ENCODE results near the gene GDPGP1. TPM values are rescaled to one million over a fixed set of nuclear protein-coding genes. Genes with fewer than 3 reads are reported as not detected.
"Not testable (repeated sequence)": the region's sequence is repeated elsewhere in the genome, so short reads cannot be mapped to it uniquely, and the experiment has no call there.

GDPGP1 gene
- total RNA-seq, 2 experiments from 2014 or later, result 10.3 to 10.5 TPM

GRCh38 chr15:90271459-90272166 lies 37.6 kb downstream of the GDPGP1 start:
- Mint-ChIP-seq H3K4me3 (no peak overlapping the region), H3K36me3 (ENCODE audit: low read depth) (peaks cover 65% of the 10 kb centered on the region), H3K4me1 (peaks cover 49% of the 10 kb centered on the region), H3K27me3 (no peaks in the 10 kb centered on the region), H3K9me3 (no peaks in the 10 kb centered on the region), H3K27ac (peak overlapping the region; percentile 37)
- ChIA-PET POLR2A (interaction anchor here (1.0 kb wide), 1 partner anchor 663 kb away, joined by 3 read pairs; the partner anchor contains the start of gene UNC45A), CTCF (interaction anchor here (0.6 kb wide), 1 partner anchor 98 kb away, joined by 3 read pairs; no protein-coding TSS in a partner anchor)
- DNase-seq, result no peak

DNA sequence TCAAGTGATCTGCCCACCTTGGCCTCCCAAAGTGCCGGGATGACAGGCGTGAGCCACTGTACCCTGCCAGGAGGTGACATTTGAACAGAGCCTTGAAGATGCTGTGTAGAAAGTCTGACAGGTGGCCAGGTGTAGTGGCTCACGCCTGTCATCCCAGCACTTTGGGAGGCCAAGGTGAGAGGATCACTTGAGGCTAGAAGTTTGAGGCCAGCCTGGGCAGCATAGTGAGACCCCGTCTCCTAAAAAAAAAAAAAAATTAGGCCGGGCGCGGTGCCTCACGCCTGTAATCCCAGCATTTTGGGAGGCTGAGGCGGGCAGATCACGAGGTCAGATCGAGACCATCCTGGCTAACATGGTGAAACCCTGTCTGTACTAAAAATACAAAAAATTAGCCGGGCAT lies 44.5 kb downstream of the GDPGP1 start:
- POLR2A ChIA-PET, H3K9me3 Mint-ChIP-seq, H3K27me3 Mint-ChIP-seq, H3K27ac Mint-ChIP-seq, DNase-seq, H3K4me1 Mint-ChIP-seq, H3K4me3 Mint-ChIP-seq: not testable (repeated sequence)
- CTCF ChIA-PET, result interaction anchor here (0.9 to 1.4 kb wide), 2 partner anchors 15 to 203 kb away, joined by 3 to 9 read pairs; no protein-coding TSS in a partner anchor
- H3K36me3 Mint-ChIP-seq (ENCODE audit: low read depth), result peaks cover 17% of the 10 kb centered on the region

- ChIA-PET CTCF (interaction anchor here (1.2 to 1.7 kb wide), 2 partner anchors 15 to 21 kb away, joined by 3 to 4 read pairs; no protein-coding TSS in a partner anchor), POLR2A (interaction anchor here (0.6 kb wide), 1 partner anchor 22 kb away, joined by 4 read pairs; no protein-coding TSS in a partner anchor)
- not testable (repeated sequence) for H3K4me1 Mint-ChIP-seq; H3K36me3 Mint-ChIP-seq (ENCODE audit: low read depth); DNase-seq; H3K27me3 Mint-ChIP-seq; H3K27ac Mint-ChIP-seq; H3K4me3 Mint-ChIP-seq; H3K9me3 Mint-ChIP-seq
Measured at GRCh38 chr15:90280743-90281142, 46.7 kb downstream of the GDPGP1 start.

- H3K27me3 Mint-ChIP-seq; DNase-seq; H3K9me3 Mint-ChIP-seq; H3K27ac Mint-ChIP-seq; H3K4me3 Mint-ChIP-seq; H3K36me3 Mint-ChIP-seq (ENCODE audit: low read depth); POLR2A ChIA-PET; H3K4me1 Mint-ChIP-seq: not testable (repeated sequence)
- CTCF ChIA-PET, result interaction anchor here (1.1 to 2.6 kb wide), 2 partner anchors 12 to 149 kb away, joined by 3 to 13 read pairs; no protein-coding TSS in a partner anchor
Measured at GRCh38 chr15:90281637-90282036, 47.6 kb downstream of the GDPGP1 start.

DNA sequence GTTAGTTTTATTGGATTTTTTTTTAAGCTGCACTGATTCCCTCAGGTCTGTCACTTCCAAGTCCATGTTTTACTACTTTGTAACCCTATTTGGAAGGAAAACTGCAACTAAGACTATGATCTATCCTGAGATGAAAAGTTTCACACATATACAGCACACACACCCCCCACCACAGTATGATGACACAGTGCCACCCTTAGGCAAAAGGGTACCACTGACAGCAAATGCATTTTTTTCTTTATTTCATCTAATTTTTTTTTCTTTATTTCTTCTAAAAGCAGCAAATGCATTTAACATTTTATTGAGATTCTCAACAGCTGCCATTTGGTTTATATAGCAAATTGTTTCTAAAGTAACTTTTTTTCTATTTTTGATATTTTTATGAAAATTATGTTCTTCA lies 52.7 kb downstream of the GDPGP1 start:
- Mint-ChIP-seq H3K4me3 (no peak overlapping the region), H3K27me3 (no peaks in the 10 kb centered on the region), H3K27ac (no peak overlapping the region), H3K36me3 (ENCODE audit: low read depth) (no peaks in the 10 kb centered on the region), H3K9me3 (no peaks in the 10 kb centered on the region), H3K4me1 (peaks cover 4% of the 10 kb centered on the region)
- ChIA-PET POLR2A (interaction anchor here (0.8 kb wide), 1 partner anchor 108 kb away, joined by 4 read pairs; no protein-coding TSS in a partner anchor), CTCF (interaction anchor here (0.6 to 1.7 kb wide), 7 partner anchors 11 to 525 kb away, joined by 3 to 12 read pairs (median 3); partner anchors contain the start of gene IDH2)
- peak; percentile 43 for DNase-seq

GRCh38 chr15:90287101-90287500 lies 53.1 kb downstream of the GDPGP1 start:
- no peaks in the 10 kb centered on the region for H3K27me3 Mint-ChIP-seq
- ChIA-PET CTCF (interaction anchor here (0.6 to 1.7 kb wide), 7 partner anchors 11 to 525 kb away, joined by 3 to 12 read pairs (median 3); partner anchors contain the start of gene IDH2), POLR2A (interaction anchor here (0.8 kb wide), 1 partner anchor 108 kb away, joined by 4 read pairs; no protein-coding TSS in a partner anchor)
- H3K9me3 Mint-ChIP-seq, result no peaks in the 10 kb centered on the region
- no peak for DNase-seq
- peaks cover 6% of the 10 kb centered on the region for H3K4me1 Mint-ChIP-seq
- H3K4me3 Mint-ChIP-seq, result no peak overlapping the region
- H3K27ac Mint-ChIP-seq, result no peak overlapping the region
- no peaks in the 10 kb centered on the region for H3K36me3 Mint-ChIP-seq (ENCODE audit: low read depth)

- H3K36me3 Mint-ChIP-seq (ENCODE audit: low read depth), result no peaks in the 10 kb centered on the region
- no peaks in the 10 kb centered on the region for H3K9me3 Mint-ChIP-seq
- H3K27ac Mint-ChIP-seq, result no peak overlapping the region
- peaks cover 6% of the 10 kb centered on the region for H3K4me1 Mint-ChIP-seq
- ChIA-PET CTCF (interaction anchor here (0.6 to 1.6 kb wide), 4 partner anchors 15 to 145 kb away, joined by 3 to 5 read pairs (median 3); no protein-coding TSS in a partner anchor), POLR2A (interaction anchor here (1.4 kb wide), 1 partner anchor 55 kb away, joined by 3 read pairs; the partner anchor contains the start of gene CIB1)
- no peak overlapping the region for H3K4me3 Mint-ChIP-seq
- DNase-seq, result no peak
- no peaks in the 10 kb centered on the region for H3K27me3 Mint-ChIP-seq
Measured at GRCh38 chr15:90287946-90288345, 53.9 kb downstream of the GDPGP1 start.

DNA sequence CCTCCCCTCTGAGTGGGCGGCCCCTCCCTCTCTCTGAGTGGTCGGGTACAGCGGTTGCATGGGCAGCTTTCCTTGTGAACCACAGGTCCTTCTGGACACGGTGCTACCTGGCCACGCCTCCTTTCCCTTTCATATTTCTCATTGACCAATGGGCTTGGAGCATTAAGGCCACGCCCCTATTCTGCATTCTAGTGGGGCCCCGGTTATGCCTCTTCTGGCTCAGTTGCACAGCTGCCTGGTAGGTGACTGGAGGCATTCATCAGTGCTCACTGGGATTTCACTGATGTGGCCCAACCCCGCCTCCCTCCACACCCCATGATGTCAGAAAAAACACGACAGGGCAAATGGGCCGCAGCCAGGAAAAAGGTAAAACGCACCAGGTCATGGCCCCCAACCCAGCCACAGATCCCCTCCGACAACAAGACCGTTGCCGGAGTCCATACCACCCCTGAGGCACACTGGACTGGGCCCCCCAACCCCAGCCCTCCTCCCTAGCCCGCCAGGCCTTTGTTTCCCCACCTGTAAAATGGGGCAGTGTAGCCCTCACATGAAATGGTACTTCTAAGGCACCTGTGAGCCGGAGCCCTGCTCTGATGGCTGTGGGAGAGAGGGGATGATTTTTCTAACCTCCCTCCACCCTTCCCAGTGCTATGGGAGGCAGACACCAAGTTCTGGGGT lies 57.8 kb downstream of the GDPGP1 start:
- DNase-seq, result peak; percentile 38

DNA sequence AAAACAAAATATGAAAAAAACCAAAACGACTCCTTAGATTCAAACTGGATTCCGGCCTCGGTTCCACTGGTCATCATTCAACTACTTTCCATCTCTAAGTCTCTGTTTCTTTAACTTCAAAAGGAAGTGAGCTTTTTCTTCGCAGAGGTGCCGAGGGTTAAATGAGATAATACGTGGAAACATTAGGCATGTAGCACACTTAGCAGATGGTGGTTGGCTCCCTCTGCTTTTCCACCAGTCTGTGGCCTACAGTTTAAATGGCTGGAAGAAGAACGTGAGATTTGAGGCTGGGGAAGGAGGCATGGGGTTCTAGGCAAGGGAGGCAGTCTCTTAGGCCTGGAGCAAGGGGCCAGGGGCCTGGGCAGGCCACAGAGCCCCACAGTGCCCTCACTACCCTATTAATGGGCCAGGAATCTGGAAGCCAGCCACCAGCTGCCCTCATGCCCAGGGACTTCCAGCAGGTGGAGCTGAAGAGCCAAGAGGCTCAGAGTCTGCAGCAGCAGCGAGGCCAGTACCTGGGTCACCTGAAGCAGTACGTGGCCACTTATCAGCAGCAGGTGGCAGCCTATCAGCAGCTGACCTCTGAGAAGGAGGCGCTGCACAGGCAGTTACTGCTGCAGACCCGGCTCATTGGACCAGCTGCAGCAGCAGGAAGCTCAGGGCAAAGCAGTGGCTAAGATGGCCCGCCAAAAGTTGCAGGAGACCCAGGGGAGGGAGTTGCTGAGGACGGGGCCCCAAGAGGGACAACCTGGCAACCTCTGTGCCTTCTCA lies 59.2 kb downstream of the GDPGP1 start:
- Mint-ChIP-seq H3K4me1 (peaks cover 26% of the 10 kb centered on the region), H3K27ac (peak overlapping the region; percentile 18), H3K27me3 (peaks cover 16% of the 10 kb centered on the region)
- POLR2A ChIA-PET, result interaction anchor here (0.6 to 1.5 kb wide), 6 partner anchors 11 to 301 kb away, joined by 3 to 5 read pairs (median 3); partner anchors contain the start of genes CIB1, IQGAP1 and NGRN
- CTCF ChIA-PET, result interaction anchor here (0.8 to 4.3 kb wide), 43 partner anchors 8 to 642 kb away, joined by 3 to 49 read pairs (median 4); partner anchors contain the start of genes CIB1, GDPGP1, HDDC3 and IQGAP1
- H3K9me3 Mint-ChIP-seq; H3K4me3 Mint-ChIP-seq; H3K36me3 Mint-ChIP-seq (ENCODE audit: low read depth): not testable (repeated sequence)
- DNase-seq, result peak; percentile 80

More for the DNA sequence above, 57.8 kb downstream of the GDPGP1 start:
- Mint-ChIP-seq H3K4me3 (no peak overlapping the region), H3K27ac (no peak overlapping the region), H3K9me3 (no peaks in the 10 kb centered on the region), H3K36me3 (ENCODE audit: low read depth) (no peaks in the 10 kb centered on the region), H3K27me3 (peaks cover 16% of the 10 kb centered on the region), H3K4me1 (peaks cover 19% of the 10 kb centered on the region)
- ChIA-PET CTCF (interaction anchor here (1.2 to 4.3 kb wide), 4 partner anchors 11 to 148 kb away, joined by 3 to 49 read pairs (median 7); no protein-coding TSS in a partner anchor), POLR2A (no interaction called here)

DNA sequence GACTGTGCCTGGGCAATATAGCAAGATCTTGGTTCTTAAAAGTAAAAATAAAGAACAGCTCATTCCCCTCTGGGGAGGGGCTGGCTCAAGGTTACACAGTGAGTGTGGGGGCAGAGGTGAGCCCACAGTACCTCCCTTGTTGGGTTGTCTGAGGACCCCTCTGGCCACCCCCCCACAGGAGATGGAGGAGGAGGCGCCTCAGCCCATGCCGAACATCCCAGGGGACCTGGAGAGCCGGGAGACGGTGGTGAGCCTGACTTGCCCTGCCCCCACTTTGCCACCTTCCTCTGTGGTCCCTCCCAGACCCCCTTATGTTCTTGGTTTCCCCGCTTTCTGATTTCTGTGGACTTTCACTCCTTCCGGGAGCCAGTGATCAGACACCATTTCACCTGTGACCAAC lies 60.1 kb downstream of the GDPGP1 start:
- no peaks in the 10 kb centered on the region for H3K9me3 Mint-ChIP-seq
- no peak for DNase-seq

GRCh38 chr15:90294601-90295269 lies 60.7 kb downstream of the GDPGP1 start:
- DNase-seq, result no peak
- Mint-ChIP-seq H3K4me1 (peaks cover 26% of the 10 kb centered on the region), H3K27ac (no peak overlapping the region), H3K9me3 (no peaks in the 10 kb centered on the region), H3K36me3 (ENCODE audit: low read depth) (no peaks in the 10 kb centered on the region), H3K4me3 (no peak overlapping the region), H3K27me3 (peaks cover 16% of the 10 kb centered on the region)
- POLR2A ChIA-PET, result no interaction called here
- CTCF ChIA-PET, result interaction anchor here (0.6 kb wide), 1 partner anchor 209 kb away, joined by 3 read pairs; no protein-coding TSS in a partner anchor

More for the DNA sequence above, 60.1 kb downstream of the GDPGP1 start:
- Mint-ChIP-seq H3K27me3 (peaks cover 16% of the 10 kb centered on the region), H3K27ac (no peak overlapping the region), H3K4me3 (no peak overlapping the region), H3K4me1 (peaks cover 26% of the 10 kb centered on the region), H3K36me3 (ENCODE audit: low read depth) (no peaks in the 10 kb centered on the region)
- CTCF ChIA-PET, result interaction anchor here (0.8 to 4.3 kb wide), 21 partner anchors 9 to 641 kb away, joined by 3 to 49 read pairs (median 6); partner anchors contain the start of genes CIB1, GDPGP1, IQGAP1 and TTLL13
- POLR2A ChIA-PET, result interaction anchor here (1.0 to 1.2 kb wide), 2 partner anchors 28 to 300 kb away, joined by 3 read pairs; partner anchors contain the start of gene NGRN
